Measurements from ENCODE around the gene AP2M1. TPM values are rescaled to one million over a fixed set of nuclear protein-coding genes. Genes with fewer than 3 reads are reported as not detected.
A peak's percentile ranks its signal among the peaks of the same experiment; 100 is the strongest.

The AP2M1 gene
- total RNA-seq, 4 donors from 2014 or later: 110 to 132 (median 117) TPM

GRCh38 chr3:184177767-184178306 lies 3.2 kb downstream of the AP2M1 start:
- peaks cover 14 to 60% of the 10 kb centered on the region in 2 donors for H3K36me3 ChIP-seq
- DNase-seq: no peak

GRCh38 chr3:184178521-184179138 lies 4.0 kb downstream of the AP2M1 start:
- Histone ChIP-seq H3K9me3 (no peaks in the 10 kb centered on the region), H3K27me3 (no peaks in the 10 kb centered on the region), H3K4me1 (peaks cover 29 to 33% of the 10 kb centered on the region in 2 donors), H3K27ac (no peak overlapping the region), H3K4me3 (no peak overlapping the region), H3K36me3 (peaks cover 14 to 68% of the 10 kb centered on the region in 2 donors)
- ATAC-seq (no peak), DNase-seq (no peak)
- intact Hi-C loops (cut with DNase I; ENCODE audit: low total_unique reads) (no loop called here), in situ Hi-C loops (cut with MboI; ENCODE audit: low sequenced_read_pairs in 4 of 4) (loop anchor here in 2 of 4 donors (5.0 to 10.0 kb wide), 2 partner anchors 134 to 136 kb away; partner anchors contain the start of gene EIF4G1 (in 2 of the 2))
- TF ChIP-seq POLR2A (IDR thresholded peaks at IDR 0.05) (no peak), CTCF (IDR thresholded peaks at IDR 0.05 in 4 of 5, conservative IDR thresholded peaks at IDR 0.05 in 1 of 5) (no peak)

More at GRCh38 chr3:184177767-184178306, 3.2 kb downstream of the AP2M1 start:
- peaks cover 29 to 39% of the 10 kb centered on the region in 2 donors for H3K4me1 ChIP-seq
- in situ Hi-C loops (cut with MboI; ENCODE audit: low sequenced_read_pairs in 4 of 4) (loop anchor here in 2 of 4 donors (5.0 to 10.0 kb wide), 2 partner anchors 134 to 137 kb away; partner anchors contain the start of gene EIF4G1 (in 2 of the 2)), intact Hi-C loops (cut with DNase I; ENCODE audit: low total_unique reads) (no loop called here)
- no peaks in the 10 kb centered on the region for H3K27me3 ChIP-seq
- H3K4me3 ChIP-seq: no peak overlapping the region
- peak overlapping the region in 3 of 4 donors; percentile 97 to 99 (median 97) for H3K27ac ChIP-seq
- ATAC-seq: no peak
- TF ChIP-seq POLR2A (IDR thresholded peaks at IDR 0.05): no peak
- no peak for TF ChIP-seq CTCF (IDR thresholded peaks at IDR 0.05 in 4 of 5, conservative IDR thresholded peaks at IDR 0.05 in 1 of 5)
- no peaks in the 10 kb centered on the region for H3K9me3 ChIP-seq

- Histone ChIP-seq H3K4me3 (no peak overlapping the region), H3K27me3 (no peaks in the 10 kb centered on the region), H3K27ac (no peak overlapping the region), H3K4me1 (peaks cover 28 to 31% of the 10 kb centered on the region in 2 donors), H3K36me3 (peaks cover 14 to 77% of the 10 kb centered on the region in 2 donors), H3K9me3 (no peaks in the 10 kb centered on the region)
- no peak for ATAC-seq
- no peak for DNase-seq
- in situ Hi-C loops (cut with MboI; ENCODE audit: low sequenced_read_pairs in 4 of 4) (loop anchor here in 2 of 4 donors (10.0 kb wide), 1 partner anchor 45 kb away; the partner anchor contains the start of gene EIF2B5 (in 2 of the 2)), intact Hi-C loops (cut with DNase I; ENCODE audit: low total_unique reads) (no loop called here)
- TF ChIP-seq POLR2A (IDR thresholded peaks at IDR 0.05) (no peak), CTCF (IDR thresholded peaks at IDR 0.05 in 4 of 5, conservative IDR thresholded peaks at IDR 0.05 in 1 of 5) (no peak)
Observed at GRCh38 chr3:184180165-184180564, 5.5 kb downstream of the AP2M1 start.

GRCh38 chr3:184181596-184181995 lies 6.9 kb downstream of the AP2M1 start:
- peaks cover 14 to 77% of the 10 kb centered on the region in 2 donors for H3K36me3 ChIP-seq
- intact Hi-C loops (cut with DNase I; ENCODE audit: low total_unique reads) (no loop called here), in situ Hi-C loops (cut with MboI; ENCODE audit: low sequenced_read_pairs in 4 of 4) (loop anchor here in 2 of 4 donors (10.0 kb wide), 1 partner anchor 47 kb away; the partner anchor contains the start of gene EIF2B5 (in 2 of the 2))
- TF ChIP-seq POLR2A (IDR thresholded peaks at IDR 0.05) (no peak), CTCF (IDR thresholded peaks at IDR 0.05 in 4 of 5, conservative IDR thresholded peaks at IDR 0.05 in 1 of 5) (no peak)
- no peak overlapping the region for H3K4me3 ChIP-seq
- peaks cover 20 to 22% of the 10 kb centered on the region in 2 donors for H3K4me1 ChIP-seq
- ATAC-seq (no peak), DNase-seq (no peak)
- H3K9me3 ChIP-seq: no peaks in the 10 kb centered on the region
- no peaks in the 10 kb centered on the region for H3K27me3 ChIP-seq
- H3K27ac ChIP-seq: no peak overlapping the region

All from gastrocnemius medialis (tissue), 4 donors.